ENCODE data around the gene RILPL2. TPM values are rescaled to one million over a fixed set of nuclear protein-coding genes. Genes with fewer than 3 reads are reported as not detected.
"Not testable (repeated sequence)": the region's sequence is repeated elsewhere in the genome, so short reads cannot be mapped to it uniquely, and the experiment has no call there.

Gene RILPL2
- total and polyA plus RNA-seq, 4 donors: 7.7 to 40.7 (median 12.9) TPM

DNA sequence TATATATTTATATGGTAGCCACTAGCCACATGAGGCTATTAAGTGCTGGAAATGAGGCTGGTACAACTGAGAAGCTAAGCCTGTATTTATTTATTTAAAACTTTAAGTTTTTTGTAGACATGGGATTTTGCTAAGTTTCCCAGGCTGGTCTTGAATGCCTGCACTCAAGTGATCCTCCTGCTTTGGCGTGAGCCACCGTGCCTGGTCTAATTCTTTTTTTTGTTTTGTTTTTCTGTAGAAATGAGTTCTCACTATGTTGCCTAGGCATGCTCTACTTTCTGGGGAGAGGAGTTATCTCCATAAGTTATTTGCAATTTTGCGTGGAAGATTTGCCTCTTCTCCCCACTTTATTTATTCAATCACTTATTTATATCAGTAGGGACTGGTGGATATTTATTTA is 16.7 kb upstream of the RILPL2 start:
- TF ChIP-seq, protein P1, sequence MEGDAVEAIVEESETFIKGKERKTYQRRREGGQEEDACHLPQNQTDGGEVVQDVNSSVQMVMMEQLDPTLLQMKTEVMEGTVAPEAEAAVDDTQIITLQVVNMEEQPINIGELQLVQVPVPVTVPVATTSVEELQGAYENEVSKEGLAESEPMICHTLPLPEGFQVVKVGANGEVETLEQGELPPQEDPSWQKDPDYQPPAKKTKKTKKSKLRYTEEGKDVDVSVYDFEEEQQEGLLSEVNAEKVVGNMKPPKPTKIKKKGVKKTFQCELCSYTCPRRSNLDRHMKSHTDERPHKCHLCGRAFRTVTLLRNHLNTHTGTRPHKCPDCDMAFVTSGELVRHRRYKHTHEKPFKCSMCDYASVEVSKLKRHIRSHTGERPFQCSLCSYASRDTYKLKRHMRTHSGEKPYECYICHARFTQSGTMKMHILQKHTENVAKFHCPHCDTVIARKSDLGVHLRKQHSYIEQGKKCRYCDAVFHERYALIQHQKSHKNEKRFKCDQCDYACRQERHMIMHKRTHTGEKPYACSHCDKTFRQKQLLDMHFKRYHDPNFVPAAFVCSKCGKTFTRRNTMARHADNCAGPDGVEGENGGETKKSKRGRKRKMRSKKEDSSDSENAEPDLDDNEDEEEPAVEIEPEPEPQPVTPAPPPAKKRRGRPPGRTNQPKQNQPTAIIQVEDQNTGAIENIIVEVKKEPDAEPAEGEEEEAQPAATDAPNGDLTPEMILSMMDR (IDR thresholded peaks at IDR 0.05; ENCODE audit: control extremely low read depth, extremely low read depth): no peak
- Histone ChIP-seq H3K9ac (ENCODE audit: insufficient read depth in 1 of 2, low read length in 2 of 2) (no peak overlapping the region), H3K9me3 (ENCODE audit: control insufficient read depth in 4 of 4, insufficient read depth in 3 of 4, low read length in 3 of 4) (peaks cover 0 to 3% (median 0%) of the 10 kb centered on the region in 4 donors), H3K27ac (ENCODE audit: low read depth in 1 of 2, low read length in 1 of 2) (no peak overlapping the region), H3K4me1 (ENCODE audit: control insufficient read depth in 5 of 5, insufficient read depth in 5 of 5, low read length in 5 of 5) (no peaks in the 10 kb centered on the region), H3K36me3 (ENCODE audit: control insufficient read depth in 4 of 4, insufficient read depth in 4 of 4, low read length in 4 of 4) (no peaks in the 10 kb centered on the region), H3K27me3 (ENCODE audit: control insufficient read depth in 3 of 3, insufficient read depth in 3 of 3, low read length in 2 of 3) (no peaks in the 10 kb centered on the region), H3K4me3 (no peak overlapping the region)
- WGBS, 2 donors: 73 to 87% methylated on average over 3 of the region's 3 CpGs
- DNase-seq (peak in 2 of 3 donors; percentile 31 to 39), ATAC-seq (ENCODE audit: insufficient read depth, low FRiP score) (no peak)

DNA sequence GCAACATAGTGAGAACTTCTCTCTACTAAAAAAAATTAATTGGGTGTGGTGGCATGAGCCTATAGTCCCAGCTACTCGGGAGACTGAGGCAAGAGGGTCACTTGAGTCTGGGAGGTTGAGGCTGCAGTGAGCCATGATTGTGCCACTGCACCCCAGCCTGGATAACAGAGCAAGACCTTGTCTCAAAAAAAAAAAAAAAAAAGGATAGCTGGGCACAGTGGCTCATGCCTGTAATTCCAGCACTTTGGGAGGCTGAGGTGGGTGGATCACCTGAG is 15.7 kb upstream of the RILPL2 start:
- H3K4me1 ChIP-seq (ENCODE audit: control insufficient read depth in 5 of 5, insufficient read depth in 5 of 5, low read length in 5 of 5); H3K27ac ChIP-seq (ENCODE audit: low read depth in 1 of 2, low read length in 1 of 2); H3K36me3 ChIP-seq (ENCODE audit: control insufficient read depth in 4 of 4, insufficient read depth in 4 of 4, low read length in 4 of 4); H3K27me3 ChIP-seq (ENCODE audit: control insufficient read depth in 3 of 3, insufficient read depth in 3 of 3, low read length in 2 of 3); H3K9ac ChIP-seq (ENCODE audit: insufficient read depth in 1 of 2, low read length in 2 of 2); H3K9me3 ChIP-seq (ENCODE audit: control insufficient read depth in 4 of 4, insufficient read depth in 3 of 4, low read length in 3 of 4); H3K4me3 ChIP-seq; ATAC-seq (ENCODE audit: insufficient read depth, low FRiP score); DNase-seq: not testable (repeated sequence)
- WGBS, 2 donors: 37 to 100% methylated on average over 1 of the region's 1 CpG

DNA sequence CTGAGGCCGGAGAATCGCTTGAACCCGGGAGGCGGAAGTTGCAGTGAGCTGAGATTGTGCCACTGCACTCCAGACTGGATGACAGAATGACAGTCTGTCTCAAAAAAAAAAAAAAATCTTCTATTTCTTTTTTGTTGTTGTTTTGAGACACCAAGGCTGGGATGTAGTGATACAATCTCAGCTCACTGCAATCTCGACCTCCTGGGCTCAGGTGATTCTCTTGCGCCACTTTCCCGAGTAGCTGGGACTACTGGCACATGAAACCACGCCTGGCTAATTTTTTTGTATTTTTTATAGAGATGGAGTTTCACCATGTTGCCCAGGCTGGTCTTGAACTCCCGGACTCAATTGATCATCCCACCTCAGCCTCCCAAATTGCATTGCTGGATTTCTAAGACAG is 14.2 kb upstream of the RILPL2 start:
- peaks cover 0 to 10% (median 2%) of the 10 kb centered on the region in 5 donors for H3K4me1 ChIP-seq (ENCODE audit: control insufficient read depth in 5 of 5, insufficient read depth in 5 of 5, low read length in 5 of 5)
- H3K9ac ChIP-seq (ENCODE audit: insufficient read depth in 1 of 2, low read length in 2 of 2): no peak overlapping the region
- H3K27ac ChIP-seq (ENCODE audit: low read depth in 1 of 2, low read length in 1 of 2): no peak overlapping the region
- no peaks in the 10 kb centered on the region for H3K9me3 ChIP-seq (ENCODE audit: control insufficient read depth in 4 of 4, insufficient read depth in 3 of 4, low read length in 3 of 4)
- no peak for ATAC-seq (ENCODE audit: insufficient read depth, low FRiP score)
- TF ChIP-seq, protein P1 (IDR thresholded peaks at IDR 0.05; ENCODE audit: control extremely low read depth, extremely low read depth): no peak
- H3K27me3 ChIP-seq (ENCODE audit: control insufficient read depth in 3 of 3, insufficient read depth in 3 of 3, low read length in 2 of 3): no peaks in the 10 kb centered on the region
- DNase-seq: no peak
- no peaks in the 10 kb centered on the region for H3K36me3 ChIP-seq (ENCODE audit: control insufficient read depth in 4 of 4, insufficient read depth in 4 of 4, low read length in 4 of 4)
- WGBS, 2 donors: 90 to 93% methylated on average over 9 of the region's 9 CpGs
- H3K4me3 ChIP-seq: no peak overlapping the region

DNA sequence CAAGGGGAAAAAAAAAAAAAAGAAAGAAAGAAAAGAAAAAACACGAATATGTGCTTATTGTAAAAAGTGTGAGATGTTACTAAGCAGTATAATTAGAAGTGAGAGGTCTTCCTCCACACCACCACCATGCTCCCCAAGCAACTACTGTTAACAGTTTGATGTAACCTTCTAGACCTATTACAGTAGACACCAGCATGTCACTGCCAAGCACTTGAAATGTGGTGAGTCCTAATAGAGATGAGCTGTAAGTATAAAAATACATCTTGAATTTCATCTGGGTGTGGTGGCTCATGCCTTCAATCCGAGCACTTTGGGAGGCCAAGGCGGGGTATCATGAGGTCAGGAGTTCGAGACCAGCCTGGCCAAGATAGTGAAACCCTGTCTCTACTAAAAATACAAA is 13.4 kb upstream of the RILPL2 start:
- WGBS, 2 donors: 81 to 92% methylated on average over 4 of the region's 4 CpGs
- TF ChIP-seq, protein P1 (IDR thresholded peaks at IDR 0.05; ENCODE audit: control extremely low read depth, extremely low read depth): no peak
- no peaks in the 10 kb centered on the region for H3K9me3 ChIP-seq (ENCODE audit: control insufficient read depth in 4 of 4, insufficient read depth in 3 of 4, low read length in 3 of 4)
- no peak overlapping the region for H3K9ac ChIP-seq (ENCODE audit: insufficient read depth in 1 of 2, low read length in 2 of 2)
- ATAC-seq (ENCODE audit: insufficient read depth, low FRiP score): no peak
- H3K4me3 ChIP-seq: no peak overlapping the region
- H3K27ac ChIP-seq (ENCODE audit: low read depth in 1 of 2, low read length in 1 of 2): no peak overlapping the region
- DNase-seq: no peak
- no peaks in the 10 kb centered on the region for H3K27me3 ChIP-seq (ENCODE audit: control insufficient read depth in 3 of 3, insufficient read depth in 3 of 3, low read length in 2 of 3)
- H3K4me1 ChIP-seq (ENCODE audit: control insufficient read depth in 5 of 5, insufficient read depth in 5 of 5, low read length in 5 of 5): peaks cover 0 to 15% (median 4%) of the 10 kb centered on the region in 5 donors
- H3K36me3 ChIP-seq (ENCODE audit: control insufficient read depth in 4 of 4, insufficient read depth in 4 of 4, low read length in 4 of 4): no peaks in the 10 kb centered on the region

Measured in lung (tissue), 12 donors.